ENCODE data around the gene KDM6A.
"Not testable (repeated sequence)": the region's sequence is repeated elsewhere in the genome, so short reads cannot be mapped to it uniquely, and the experiment has no call there.

Gene KDM6A

GRCh38 chrX:45133465-45133864, 260.5 kb downstream of the KDM6A start:
- no peak for DNase-seq

- DNase-seq = no peak
Observed at GRCh38 chrX:45134315-45134731, 261.3 kb downstream of the KDM6A start.

GRCh38 chrX:45134775-45135174, 261.8 kb downstream of the KDM6A start:
- no peak for DNase-seq

- DNase-seq = not testable (repeated sequence)
Observed at GRCh38 chrX:45135391-45136075, 262.5 kb downstream of the KDM6A start.

- DNase-seq = no peak
Observed at GRCh38 chrX:45137531-45137930, 264.5 kb downstream of the KDM6A start.

- DNase-seq = no peak
Observed at GRCh38 chrX:45138525-45138924, 265.5 kb downstream of the KDM6A start.

GRCh38 chrX:45140812-45141211, 267.8 kb downstream of the KDM6A start:
- no peak for DNase-seq

GRCh38 chrX:45142185-45142584, 269.2 kb downstream of the KDM6A start:
- no peak for DNase-seq

- DNase-seq = no peak
Observed at GRCh38 chrX:45143455-45143854, 270.5 kb downstream of the KDM6A start.

GRCh38 chrX:45145492-45146215, 272.7 kb downstream of the KDM6A start:
- DNase-seq = no peak

GRCh38 chrX:45150821-45151220, 277.8 kb downstream of the KDM6A start:
- DNase-seq = no peak

- no peak for DNase-seq
Observed at GRCh38 chrX:45154033-45154360, 281.0 kb downstream of the KDM6A start.

- no peak for DNase-seq
Observed at GRCh38 chrX:45154462-45154861, 281.5 kb downstream of the KDM6A start.

GRCh38 chrX:45157647-45158046, 284.7 kb downstream of the KDM6A start:
- DNase-seq = no peak

All from DMS 273 treated with DMSO at 0.1 percent for 48 hours (cell line).